ENCODE results near the gene TNFAIP3. TPM values are rescaled to one million over a fixed set of nuclear protein-coding genes. Genes with fewer than 3 reads are reported as not detected.
A peak's percentile ranks its signal among the peaks of the same experiment; 100 is the strongest.

TNFAIP3 gene
- total RNA-seq, 1 donor from 2014 or later: 44.6 TPM

DNA sequence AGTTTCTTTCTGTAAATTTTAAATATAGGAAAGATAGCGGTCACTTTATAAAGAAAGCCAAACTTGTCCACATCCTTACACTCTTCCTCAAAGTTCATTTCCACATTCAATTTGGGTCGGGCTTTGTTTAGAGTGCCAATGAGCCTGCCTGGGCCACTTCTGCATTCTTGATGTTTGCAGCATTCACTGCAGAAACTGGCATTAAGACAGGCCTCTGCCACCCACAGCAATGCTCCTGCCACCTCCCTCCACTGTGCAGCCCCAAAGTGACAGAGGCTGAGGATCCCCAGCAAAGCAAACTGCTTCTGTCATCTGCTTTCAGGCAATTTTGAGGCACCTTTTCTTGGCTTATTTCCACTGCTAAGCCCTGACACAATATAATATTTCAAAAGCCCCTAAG lies 61.2 kb downstream of the TNFAIP3 start:
- TF ChIP-seq, protein P1, sequence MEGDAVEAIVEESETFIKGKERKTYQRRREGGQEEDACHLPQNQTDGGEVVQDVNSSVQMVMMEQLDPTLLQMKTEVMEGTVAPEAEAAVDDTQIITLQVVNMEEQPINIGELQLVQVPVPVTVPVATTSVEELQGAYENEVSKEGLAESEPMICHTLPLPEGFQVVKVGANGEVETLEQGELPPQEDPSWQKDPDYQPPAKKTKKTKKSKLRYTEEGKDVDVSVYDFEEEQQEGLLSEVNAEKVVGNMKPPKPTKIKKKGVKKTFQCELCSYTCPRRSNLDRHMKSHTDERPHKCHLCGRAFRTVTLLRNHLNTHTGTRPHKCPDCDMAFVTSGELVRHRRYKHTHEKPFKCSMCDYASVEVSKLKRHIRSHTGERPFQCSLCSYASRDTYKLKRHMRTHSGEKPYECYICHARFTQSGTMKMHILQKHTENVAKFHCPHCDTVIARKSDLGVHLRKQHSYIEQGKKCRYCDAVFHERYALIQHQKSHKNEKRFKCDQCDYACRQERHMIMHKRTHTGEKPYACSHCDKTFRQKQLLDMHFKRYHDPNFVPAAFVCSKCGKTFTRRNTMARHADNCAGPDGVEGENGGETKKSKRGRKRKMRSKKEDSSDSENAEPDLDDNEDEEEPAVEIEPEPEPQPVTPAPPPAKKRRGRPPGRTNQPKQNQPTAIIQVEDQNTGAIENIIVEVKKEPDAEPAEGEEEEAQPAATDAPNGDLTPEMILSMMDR (IDR thresholded peaks at IDR 0.05): no peak
- peak; percentile 65 for DNase-seq
- peaks cover 30% of the 10 kb centered on the region for H3K4me1 ChIP-seq
- H3K4me3 ChIP-seq: no peak overlapping the region
- intact Hi-C loops (cut with DNase I): no loop called here
- H3K27me3 ChIP-seq (ENCODE audit: low read depth): no peaks in the 10 kb centered on the region
- no peaks in the 10 kb centered on the region for H3K9me3 ChIP-seq
- ATAC-seq: peak; percentile 65 to 76
- H3K36me3 ChIP-seq: no peaks in the 10 kb centered on the region
- no peak overlapping the region for H3K27ac ChIP-seq

DNA sequence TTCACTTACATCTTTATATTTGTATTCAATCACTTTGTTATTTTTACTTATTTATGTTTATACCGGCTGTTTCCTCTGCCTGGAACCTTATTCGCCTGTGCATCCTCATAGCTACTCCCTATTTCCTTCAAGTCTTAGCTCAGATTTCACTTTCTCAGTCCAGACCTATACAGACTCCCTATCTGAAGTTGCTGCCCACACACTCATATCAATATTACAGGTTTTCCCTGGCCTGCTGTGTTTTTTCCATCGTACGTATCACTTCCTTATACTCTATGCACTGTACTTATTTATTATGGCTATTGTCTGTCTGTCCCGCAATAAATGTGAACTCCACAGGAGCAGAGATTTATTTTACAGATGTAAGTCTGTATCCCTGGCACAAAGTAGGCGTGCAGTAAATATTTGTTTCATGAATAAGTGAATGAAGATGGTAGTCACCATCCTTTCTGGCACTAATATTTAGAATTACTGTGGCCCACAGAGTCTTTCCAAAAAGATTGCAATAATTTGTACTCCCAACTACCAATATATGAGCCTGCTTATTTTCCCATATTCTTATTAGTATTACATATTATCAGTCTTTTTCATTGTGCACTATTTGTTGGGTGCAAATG lies 64.9 kb downstream of the TNFAIP3 start:
- TF ChIP-seq, protein P1 (IDR thresholded peaks at IDR 0.05): no peak
- Histone ChIP-seq H3K36me3 (no peaks in the 10 kb centered on the region), H3K27ac (no peak overlapping the region), H3K9me3 (peaks cover 7% of the 10 kb centered on the region), H3K4me3 (no peak overlapping the region), H3K27me3 (ENCODE audit: low read depth) (no peaks in the 10 kb centered on the region), H3K4me1 (peaks cover 17% of the 10 kb centered on the region)
- intact Hi-C loops (cut with DNase I): no loop called here
- DNase-seq (no peak), ATAC-seq (no peak)

Other genes starting within 250 kb of the TNFAIP3 start
- gene PERP, start 240.2 kb downstream of the TNFAIP3 start, total RNA-seq: 27.2 TPM

All from lower lobe of right lung (tissue), 2 donors.